ENCODE results near the gene SCCPDH. TPM values are rescaled to one million over a fixed set of nuclear protein-coding genes. Genes with fewer than 3 reads are reported as not detected.

SCCPDH gene
- total RNA-seq, 6 experiments from 2014 or later: 21.3 to 27.2 (median 25.6) TPM

GRCh38 chr1:246778663-246779062 is 54.5 kb downstream of the SCCPDH start:
- Mint-ChIP-seq H3K9me3 (peaks cover 11% of the 10 kb centered on the region; the same call in 1 of the 2 replicates), H3K36me3 (ENCODE audit: low read depth) (peaks cover 39% of the 10 kb centered on the region), H3K27ac (no peak overlapping the region), H3K4me1 (ENCODE audit: low read depth) (peaks cover 12% of the 10 kb centered on the region), H3K4me3 (no peak overlapping the region), H3K27me3 (ENCODE audit: insufficient read depth) (no peaks in the 10 kb centered on the region; the same call in 1 of the 2 replicates)
- TF ChIP-seq CTCF (IDR thresholded peaks at IDR 0.05): no peak
- no peak for DNase-seq

DNA sequence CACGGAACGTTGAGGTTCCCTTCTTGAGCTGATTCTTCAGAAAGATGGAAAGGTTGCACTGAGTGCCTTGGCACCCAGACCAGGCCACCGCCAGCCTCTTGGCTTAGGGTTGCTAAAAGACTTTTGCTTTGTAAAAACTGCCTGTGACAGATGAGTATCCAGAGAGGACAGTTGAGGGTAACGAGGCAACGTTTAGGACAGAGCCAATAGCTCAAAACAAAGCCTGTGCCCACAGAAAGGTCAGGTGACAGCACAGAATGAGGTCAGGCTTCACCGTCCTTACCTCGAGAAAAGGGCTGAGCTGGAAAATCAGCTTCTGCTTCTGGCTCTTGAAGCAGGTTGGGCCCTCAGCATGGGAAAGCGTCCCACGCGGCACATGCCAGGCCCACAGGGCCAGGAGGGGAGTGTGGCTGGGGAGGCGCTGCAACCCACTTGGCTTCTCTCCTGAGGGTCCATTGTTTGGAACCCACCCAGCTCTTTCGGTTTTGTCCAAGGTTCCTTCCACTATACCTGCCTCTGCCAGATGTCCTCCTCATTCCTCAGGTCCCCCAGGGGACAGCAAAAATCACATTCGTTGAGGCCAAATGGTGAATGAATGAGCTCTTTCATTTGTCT is 55.5 kb downstream of the SCCPDH start:
- Mint-ChIP-seq H3K27me3 (ENCODE audit: insufficient read depth) (no peaks in the 10 kb centered on the region; the same call in 1 of the 2 replicates), H3K27ac (no peak overlapping the region), H3K36me3 (ENCODE audit: low read depth) (peaks cover 39% of the 10 kb centered on the region), H3K4me1 (ENCODE audit: low read depth) (peaks cover 12% of the 10 kb centered on the region), H3K4me3 (no peak overlapping the region), H3K9me3 (peaks cover 11% of the 10 kb centered on the region; the same call in 1 of the 2 replicates)
- no peak for DNase-seq
- TF ChIP-seq CTCF (IDR thresholded peaks at IDR 0.05): no peak

- TF ChIP-seq CTCF (IDR thresholded peaks at IDR 0.05): no peak
- H3K36me3 Mint-ChIP-seq (ENCODE audit: low read depth): peaks cover 39% of the 10 kb centered on the region
- H3K27ac Mint-ChIP-seq: no peak overlapping the region
- no peak overlapping the region for H3K4me3 Mint-ChIP-seq
- no peak for DNase-seq
- peaks cover 18% of the 10 kb centered on the region for H3K4me1 Mint-ChIP-seq (ENCODE audit: low read depth)
- H3K27me3 Mint-ChIP-seq (ENCODE audit: insufficient read depth): no peaks in the 10 kb centered on the region; the same call in 1 of the 2 replicates
- H3K9me3 Mint-ChIP-seq: peaks cover 13% of the 10 kb centered on the region; the same call in 1 of the 2 replicates
Measured at GRCh38 chr1:246780264-246780663, 56.1 kb downstream of the SCCPDH start.

DNA sequence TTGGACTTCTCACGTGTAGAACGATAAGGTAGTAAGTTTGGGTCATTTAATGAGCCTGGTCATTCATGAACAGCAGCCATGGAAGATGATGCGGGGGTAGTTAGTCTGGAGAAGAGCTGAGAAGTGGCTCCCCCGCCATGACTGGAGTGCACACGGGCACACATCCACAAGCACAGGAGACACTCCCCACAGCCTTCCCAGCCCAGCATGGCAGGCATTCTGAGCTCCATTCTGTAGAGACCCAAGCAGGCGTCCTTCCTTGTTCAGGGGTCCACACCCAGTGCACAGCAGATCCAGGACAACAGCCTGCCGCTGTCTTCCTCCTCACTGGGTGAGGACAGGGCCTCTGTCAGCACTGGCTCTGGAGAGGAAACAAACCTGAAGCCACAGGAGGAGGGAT is 57.0 kb downstream of the SCCPDH start:
- TF ChIP-seq CTCF (IDR thresholded peaks at IDR 0.05): no peak
- Mint-ChIP-seq H3K9me3 (peaks cover 20% of the 10 kb centered on the region), H3K4me3 (no peak overlapping the region), H3K27me3 (ENCODE audit: insufficient read depth) (no peaks in the 10 kb centered on the region; the same call in 1 of the 2 replicates), H3K27ac (no peak overlapping the region; the same call in 1 of the 2 replicates), H3K4me1 (ENCODE audit: low read depth) (peaks cover 19% of the 10 kb centered on the region), H3K36me3 (ENCODE audit: low read depth) (peaks cover 35% of the 10 kb centered on the region)
- no peak for DNase-seq

GRCh38 chr1:246782120-246782900 is 58.1 kb downstream of the SCCPDH start:
- Mint-ChIP-seq H3K9me3 (peaks cover 20% of the 10 kb centered on the region), H3K36me3 (ENCODE audit: low read depth) (peaks cover 27% of the 10 kb centered on the region), H3K27me3 (ENCODE audit: insufficient read depth) (no peaks in the 10 kb centered on the region), H3K4me3 (no peak overlapping the region), H3K4me1 (ENCODE audit: low read depth) (peaks cover 19% of the 10 kb centered on the region), H3K27ac (no peak overlapping the region)
- TF ChIP-seq CTCF (IDR thresholded peaks at IDR 0.05): no peak
- DNase-seq: peak; percentile 52
